BE2C (cell line): Measurements from ENCODE around the gene GALNT9.

Experiments used
- DNase-seq: peaks from one replicate; pipeline ENCODE4 v3.0.0-alpha.2; 2020
- H3K27me3 ChIP-seq: fragments of 250-450 bp; sonication (Bioruptor Pico); 2 replicates; pipeline ENCODE4 v1.5.1; 2020; ENCODE audit warnings: mild to moderate bottlenecking
- H3K36me3 ChIP-seq: fragments of 250-450 bp; sonication (Bioruptor Pico); 2 replicates; pipeline ENCODE4 v1.5.1; 2020; ENCODE audit warnings: mild to moderate bottlenecking
- H3K4me1 ChIP-seq: fragments of 250-450 bp; sonication (Bioruptor Pico); 2 replicates; pipeline ENCODE4 v1.5.1; 2020
- H3K4me3 ChIP-seq: 2 replicates; pipeline ENCODE4 v1.5.1; 2011; ENCODE audit warnings: low read depth, low read length
- H3K9me3 ChIP-seq: fragments of 250-450 bp; sonication (Bioruptor Pico); 2 replicates; pipeline ENCODE4 v1.5.1; 2020
- CTCF ChIP-seq: IDR thresholded peaks from 2 replicates; pipeline ENCODE4 v1.5.1; 2012; ENCODE audit warnings: mild to moderate bottlenecking, low read depth, low read length

The GALNT9 gene

GRCh38 chr12:132186208-132186856 is 143.1 kb downstream of the GALNT9 start:
- Histone ChIP-seq H3K27me3 (peaks cover 91% of the 10 kb centered on the region), H3K4me1 (no peaks in the 10 kb centered on the region)

GRCh38 chr12:132185705-132186104 is 143.7 kb downstream of the GALNT9 start:
- Histone ChIP-seq H3K36me3 (no peaks in the 10 kb centered on the region), H3K4me1 (no peaks in the 10 kb centered on the region), H3K4me3 (no peak overlapping the region), H3K9me3 (no peaks in the 10 kb centered on the region), H3K27me3 (peaks cover 89% of the 10 kb centered on the region)
- no peak for DNase-seq
- TF ChIP-seq CTCF: no peak

More at GRCh38 chr12:132186208-132186856, 143.1 kb downstream of the GALNT9 start:
- DNase-seq: no peak
- H3K36me3 ChIP-seq: no peaks in the 10 kb centered on the region
- TF ChIP-seq CTCF: no peak
- H3K9me3 ChIP-seq: no peaks in the 10 kb centered on the region
- H3K4me3 ChIP-seq: no peak overlapping the region

GRCh38 chr12:132182711-132183365 is 146.6 kb downstream of the GALNT9 start:
- peaks cover 87% of the 10 kb centered on the region for H3K27me3 ChIP-seq
- H3K9me3 ChIP-seq: no peaks in the 10 kb centered on the region
- no peaks in the 10 kb centered on the region for H3K4me1 ChIP-seq
- no peaks in the 10 kb centered on the region for H3K36me3 ChIP-seq
- TF ChIP-seq CTCF: no peak
- DNase-seq: no peak
- H3K4me3 ChIP-seq: no peak overlapping the region

- no peak for TF ChIP-seq CTCF
- no peaks in the 10 kb centered on the region for H3K36me3 ChIP-seq
- no peak for DNase-seq
- no peak overlapping the region for H3K4me3 ChIP-seq
- H3K9me3 ChIP-seq: no peaks in the 10 kb centered on the region
- peaks cover 85% of the 10 kb centered on the region for H3K27me3 ChIP-seq
- no peaks in the 10 kb centered on the region for H3K4me1 ChIP-seq
Observed at GRCh38 chr12:132182206-132182710, 147.1 kb downstream of the GALNT9 start.

DNA sequence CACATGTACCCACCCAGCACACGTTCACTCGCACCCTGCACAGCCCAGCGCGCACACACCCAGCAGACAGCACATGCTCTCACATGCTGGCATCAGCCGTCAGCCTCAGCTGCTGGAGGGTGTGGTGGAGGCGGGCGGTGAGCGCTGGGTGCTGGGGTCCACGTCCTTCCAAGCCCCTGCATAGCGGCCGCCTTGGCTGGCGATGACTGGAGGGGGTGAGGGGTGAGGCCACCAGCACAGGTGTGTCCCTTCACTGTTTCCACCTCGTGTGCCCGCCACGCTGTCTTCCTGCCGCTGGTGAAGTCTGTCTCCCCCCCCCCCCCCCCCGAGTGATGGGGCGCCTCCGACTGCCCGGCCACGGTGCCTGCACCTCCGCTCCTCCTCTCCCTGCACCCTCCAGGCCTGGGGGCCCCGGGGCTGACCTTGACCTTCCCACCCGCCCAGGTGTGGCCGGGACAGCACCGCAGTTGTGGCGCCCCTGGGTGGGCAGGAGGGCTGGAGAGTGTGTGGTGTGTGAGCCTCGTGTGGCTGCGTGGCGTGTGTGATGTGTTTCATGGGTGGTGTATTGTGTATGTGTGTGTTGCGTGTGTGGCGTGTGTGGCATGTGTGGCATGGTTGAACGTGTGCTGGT is 147.7 kb downstream of the GALNT9 start:
- Histone ChIP-seq H3K9me3 (no peaks in the 10 kb centered on the region), H3K27me3 (peaks cover 85% of the 10 kb centered on the region), H3K4me1 (no peaks in the 10 kb centered on the region), H3K36me3 (no peaks in the 10 kb centered on the region), H3K4me3 (no peak overlapping the region)
- TF ChIP-seq CTCF: no peak
- no peak for DNase-seq
